Measurements from ENCODE around the gene AP2A1. TPM values are rescaled to one million over a fixed set of nuclear protein-coding genes. Genes with fewer than 3 reads are reported as not detected.

AP2A1 gene
- total RNA-seq, 1 experiment from 2014 or later, result 107 TPM

DNA sequence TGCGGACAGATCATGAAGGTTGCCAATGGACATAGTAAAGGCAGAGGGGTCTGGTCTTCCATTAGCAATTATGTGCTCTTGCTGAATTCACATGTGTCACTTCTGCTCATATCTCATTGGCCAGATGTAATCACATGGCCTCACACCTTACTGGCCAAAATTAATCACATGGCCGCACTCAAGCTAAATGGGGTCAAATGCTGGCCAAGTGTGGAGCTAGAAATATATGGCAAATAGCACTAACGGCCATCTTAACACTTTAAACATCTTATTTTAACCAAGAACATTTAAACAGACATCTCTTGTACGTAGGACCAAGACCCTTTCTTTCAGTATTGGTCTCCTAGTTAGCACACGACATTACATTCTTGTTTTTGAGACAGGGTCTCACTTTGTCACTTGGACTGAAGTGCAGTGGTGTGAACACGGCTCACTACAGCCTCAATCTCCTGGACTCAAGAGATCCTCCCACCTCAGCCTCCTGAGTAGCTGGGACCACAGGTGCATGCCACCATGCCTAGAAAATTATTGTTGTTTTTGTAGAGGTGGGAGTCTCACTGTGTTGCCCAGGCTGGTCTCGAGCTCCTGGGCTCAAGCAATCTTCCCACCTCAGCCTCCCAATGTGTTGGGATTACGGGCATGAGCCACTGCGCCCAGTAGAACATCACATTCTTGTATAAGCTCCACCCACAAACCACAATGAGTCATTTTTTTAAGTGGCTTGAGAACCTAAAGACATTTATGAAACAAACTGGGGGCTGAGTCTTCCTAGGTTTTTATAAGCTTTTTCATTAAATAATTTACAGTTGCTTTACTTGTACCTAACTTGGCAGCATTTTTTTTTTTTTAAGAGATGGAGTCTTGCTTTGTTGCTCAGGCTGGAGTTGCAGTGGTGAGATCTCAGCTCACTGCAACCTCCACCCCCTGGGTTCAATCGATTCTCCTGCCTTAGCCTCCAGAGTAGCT lies 81.2 kb downstream of the AP2A1 start:
- Mint-ChIP-seq H3K4me1 (ENCODE audit: low read depth, unreplicated experiment) (peaks cover 17% of the 10 kb centered on the region), H3K4me3 (ENCODE audit: unreplicated experiment) (no peak overlapping the region), H3K27ac (ENCODE audit: unreplicated experiment) (no peak overlapping the region), H3K36me3 (ENCODE audit: insufficient read depth, unreplicated experiment) (peaks cover 50% of the 10 kb centered on the region), H3K9me3 (ENCODE audit: unreplicated experiment) (peaks cover 16% of the 10 kb centered on the region), H3K27me3 (ENCODE audit: insufficient read depth, unreplicated experiment) (no peaks in the 10 kb centered on the region)
- Histone ChIP-seq H3K36me3 (ENCODE audit: control insufficient read depth, insufficient read depth, low read length) (no peaks in the 10 kb centered on the region), H3K27me3 (replicated peaks; ENCODE audit: control insufficient read depth, insufficient read depth, low read length) (no peaks in the 10 kb centered on the region), H3K4me1 (peaks cover 14% of the 10 kb centered on the region), H3K4me3 (ENCODE audit: low read depth, low read length) (no peak overlapping the region), H3K9me3 (no peaks in the 10 kb centered on the region)
- ChIA-PET CTCF (interaction anchor here (0.6 kb wide), 1 partner anchor 40 kb away, joined by 3 read pairs; no protein-coding TSS in a partner anchor), POLR2A (interaction anchor here (0.6 kb wide), 1 partner anchor 81 kb away, joined by 4 read pairs; the partner anchor contains the start of gene AP2A1)
- intact Hi-C loops (cut with micrococcal nuclease; ENCODE audit: unreplicated experiment), result no loop called here
- no peak for DNase-seq
- no TSS peak for BruUV-seq (replicated peaks)
- TF ChIP-seq, protein P1, sequence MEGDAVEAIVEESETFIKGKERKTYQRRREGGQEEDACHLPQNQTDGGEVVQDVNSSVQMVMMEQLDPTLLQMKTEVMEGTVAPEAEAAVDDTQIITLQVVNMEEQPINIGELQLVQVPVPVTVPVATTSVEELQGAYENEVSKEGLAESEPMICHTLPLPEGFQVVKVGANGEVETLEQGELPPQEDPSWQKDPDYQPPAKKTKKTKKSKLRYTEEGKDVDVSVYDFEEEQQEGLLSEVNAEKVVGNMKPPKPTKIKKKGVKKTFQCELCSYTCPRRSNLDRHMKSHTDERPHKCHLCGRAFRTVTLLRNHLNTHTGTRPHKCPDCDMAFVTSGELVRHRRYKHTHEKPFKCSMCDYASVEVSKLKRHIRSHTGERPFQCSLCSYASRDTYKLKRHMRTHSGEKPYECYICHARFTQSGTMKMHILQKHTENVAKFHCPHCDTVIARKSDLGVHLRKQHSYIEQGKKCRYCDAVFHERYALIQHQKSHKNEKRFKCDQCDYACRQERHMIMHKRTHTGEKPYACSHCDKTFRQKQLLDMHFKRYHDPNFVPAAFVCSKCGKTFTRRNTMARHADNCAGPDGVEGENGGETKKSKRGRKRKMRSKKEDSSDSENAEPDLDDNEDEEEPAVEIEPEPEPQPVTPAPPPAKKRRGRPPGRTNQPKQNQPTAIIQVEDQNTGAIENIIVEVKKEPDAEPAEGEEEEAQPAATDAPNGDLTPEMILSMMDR (IDR thresholded peaks at IDR 0.05; ENCODE audit: insufficient read depth in 1 of 2, low read depth in 1 of 2, low read length in 1 of 2, severe bottlenecking in 1 of 2, unreplicated experiment in 1 of 2), result no peak

GRCh38 chr19:49848938-49849337 lies 82.1 kb downstream of the AP2A1 start:
- Mint-ChIP-seq H3K27me3 (ENCODE audit: insufficient read depth, unreplicated experiment) (no peaks in the 10 kb centered on the region), H3K36me3 (ENCODE audit: insufficient read depth, unreplicated experiment) (peaks cover 51% of the 10 kb centered on the region), H3K27ac (ENCODE audit: unreplicated experiment) (no peak overlapping the region), H3K4me3 (ENCODE audit: unreplicated experiment) (peak overlapping the region; percentile 32), H3K9me3 (ENCODE audit: unreplicated experiment) (peaks cover 16% of the 10 kb centered on the region), H3K4me1 (ENCODE audit: low read depth, unreplicated experiment) (peaks cover 17% of the 10 kb centered on the region)
- ChIA-PET CTCF (no interaction called here), POLR2A (interaction anchor here (1.1 kb wide), 1 partner anchor 207 kb away, joined by 3 read pairs; the partner anchor contains the start of gene SCAF1)
- Histone ChIP-seq H3K9me3 (no peaks in the 10 kb centered on the region), H3K4me3 (ENCODE audit: low read depth, low read length) (no peak overlapping the region), H3K27me3 (replicated peaks; ENCODE audit: control insufficient read depth, insufficient read depth, low read length) (no peaks in the 10 kb centered on the region), H3K4me1 (peaks cover 14% of the 10 kb centered on the region), H3K36me3 (ENCODE audit: control insufficient read depth, insufficient read depth, low read length) (no peaks in the 10 kb centered on the region)
- TF ChIP-seq, protein P1 (IDR thresholded peaks at IDR 0.05; ENCODE audit: insufficient read depth in 1 of 2, low read depth in 1 of 2, low read length in 1 of 2, severe bottlenecking in 1 of 2, unreplicated experiment in 1 of 2), result no peak
- BruUV-seq (replicated peaks), result no TSS peak
- no peak for DNase-seq
- intact Hi-C loops (cut with micrococcal nuclease; ENCODE audit: unreplicated experiment), result no loop called here

DNA sequence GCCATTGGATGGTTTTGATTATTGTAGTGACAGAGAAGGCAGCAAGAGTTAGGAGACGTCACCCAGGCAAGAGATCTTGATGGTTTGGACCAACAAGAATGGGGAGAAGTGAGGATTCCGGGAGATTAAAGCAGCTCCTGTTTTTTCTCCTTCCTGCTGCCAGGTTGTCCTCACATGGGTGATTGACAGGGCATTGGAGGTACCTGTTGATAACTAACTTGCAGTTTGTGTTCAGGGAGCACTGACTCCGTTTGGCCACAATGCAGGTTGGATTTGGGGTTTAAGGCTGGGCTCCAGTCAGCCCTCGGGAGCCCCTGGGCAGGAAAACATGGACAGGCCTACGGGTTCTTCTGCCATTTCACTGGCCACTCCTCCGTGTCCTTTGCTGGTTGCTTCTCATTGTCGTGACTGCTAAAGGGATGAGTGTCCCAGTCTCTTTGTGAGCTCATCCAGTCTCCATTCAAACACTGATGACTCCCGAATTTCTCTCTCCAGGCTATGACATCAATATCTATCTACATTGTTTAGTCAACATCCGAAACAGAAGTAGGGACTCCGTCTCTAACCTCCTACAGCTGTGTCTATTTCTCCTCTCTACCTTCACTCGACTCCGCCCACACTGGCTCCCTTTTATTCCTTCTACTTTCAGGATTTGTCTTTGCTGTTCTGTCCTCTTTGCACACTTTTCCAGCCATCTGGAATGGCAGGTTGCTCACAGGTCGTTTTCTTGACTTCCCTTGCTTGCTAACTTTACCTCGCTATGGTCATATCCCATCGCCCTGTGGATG lies 82.8 kb downstream of the AP2A1 start:
- no TSS peak for BruUV-seq (replicated peaks)
- DNase-seq, result no peak
- Mint-ChIP-seq H3K4me1 (ENCODE audit: low read depth, unreplicated experiment) (peaks cover 17% of the 10 kb centered on the region), H3K36me3 (ENCODE audit: insufficient read depth, unreplicated experiment) (peaks cover 52% of the 10 kb centered on the region), H3K27me3 (ENCODE audit: insufficient read depth, unreplicated experiment) (no peaks in the 10 kb centered on the region), H3K9me3 (ENCODE audit: unreplicated experiment) (peaks cover 16% of the 10 kb centered on the region), H3K4me3 (ENCODE audit: unreplicated experiment) (peak overlapping the region; percentile 82), H3K27ac (ENCODE audit: unreplicated experiment) (peak overlapping the region; percentile 97)
- TF ChIP-seq, protein P1 (IDR thresholded peaks at IDR 0.05; ENCODE audit: insufficient read depth in 1 of 2, low read depth in 1 of 2, low read length in 1 of 2, severe bottlenecking in 1 of 2, unreplicated experiment in 1 of 2), result no peak
- no peaks in the 10 kb centered on the region for H3K27me3 ChIP-seq (replicated peaks; ENCODE audit: control insufficient read depth, insufficient read depth, low read length)
- H3K4me1 ChIP-seq, result peaks cover 14% of the 10 kb centered on the region
- CTCF ChIA-PET, result interaction anchor here (1.1 kb wide), 1 partner anchor 13 kb away, joined by 4 read pairs; no protein-coding TSS in a partner anchor
- intact Hi-C loops (cut with micrococcal nuclease; ENCODE audit: unreplicated experiment), result loop anchor here (1.0 to 5.0 kb wide), 3 partner anchors 20 to 82 kb away; partner anchors contain the start of genes AP2A1 and MED25
- no peaks in the 10 kb centered on the region for H3K36me3 ChIP-seq (ENCODE audit: control insufficient read depth, insufficient read depth, low read length)
- peak overlapping the region; percentile 73 for H3K4me3 ChIP-seq (ENCODE audit: low read depth, low read length)
- POLR2A ChIA-PET, result interaction anchor here (0.6 to 1.7 kb wide), 6 partner anchors 16 to 208 kb away, joined by 3 to 17 read pairs (median 7); partner anchors contain the start of genes AP2A1 and SCAF1
- no peaks in the 10 kb centered on the region for H3K9me3 ChIP-seq
